ENCODE results near the gene ECE1.

ECE1 gene

GRCh38 chr1:21263653-21264225 is 26.5 kb downstream of the ECE1 start:
- peaks cover 69% of the 10 kb centered on the region for H3K36me3 Mint-ChIP-seq (ENCODE audit: low read depth)

DNA sequence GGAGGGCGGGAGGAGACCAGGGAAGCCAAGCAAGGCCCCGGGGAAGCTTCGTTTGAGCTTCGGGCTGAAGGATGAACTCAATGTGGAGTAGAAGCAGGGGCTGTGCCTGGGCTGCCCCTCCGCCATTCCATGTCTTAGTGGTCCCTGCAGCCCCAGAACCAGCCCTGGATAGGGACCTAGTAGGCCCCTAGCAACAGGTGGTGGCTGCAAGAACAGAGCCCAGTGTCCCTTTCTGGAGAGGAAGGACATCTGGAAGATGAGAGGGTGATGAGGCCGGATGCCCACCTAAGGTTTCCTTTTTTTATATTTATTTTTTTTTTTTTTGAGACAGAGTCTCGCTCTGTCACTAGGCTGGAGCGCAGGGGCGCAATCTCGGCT is 27.2 kb downstream of the ECE1 start:
- Mint-ChIP-seq H3K27me3 (no peaks in the 10 kb centered on the region), H3K36me3 (ENCODE audit: low read depth) (peaks cover 69% of the 10 kb centered on the region), H3K27ac (peak overlapping the region; percentile 93), H3K4me1 (ENCODE audit: low read depth) (peaks cover 55% of the 10 kb centered on the region), H3K9me3 (no peaks in the 10 kb centered on the region), H3K4me3 (no peak overlapping the region)

More at GRCh38 chr1:21263653-21264225, 26.5 kb downstream of the ECE1 start:
- H3K9me3 Mint-ChIP-seq, result no peaks in the 10 kb centered on the region
- no peaks in the 10 kb centered on the region for H3K27me3 Mint-ChIP-seq
- no peak overlapping the region for H3K27ac Mint-ChIP-seq
- peaks cover 48% of the 10 kb centered on the region for H3K4me1 Mint-ChIP-seq (ENCODE audit: low read depth)
- no peak overlapping the region for H3K4me3 Mint-ChIP-seq

DNA sequence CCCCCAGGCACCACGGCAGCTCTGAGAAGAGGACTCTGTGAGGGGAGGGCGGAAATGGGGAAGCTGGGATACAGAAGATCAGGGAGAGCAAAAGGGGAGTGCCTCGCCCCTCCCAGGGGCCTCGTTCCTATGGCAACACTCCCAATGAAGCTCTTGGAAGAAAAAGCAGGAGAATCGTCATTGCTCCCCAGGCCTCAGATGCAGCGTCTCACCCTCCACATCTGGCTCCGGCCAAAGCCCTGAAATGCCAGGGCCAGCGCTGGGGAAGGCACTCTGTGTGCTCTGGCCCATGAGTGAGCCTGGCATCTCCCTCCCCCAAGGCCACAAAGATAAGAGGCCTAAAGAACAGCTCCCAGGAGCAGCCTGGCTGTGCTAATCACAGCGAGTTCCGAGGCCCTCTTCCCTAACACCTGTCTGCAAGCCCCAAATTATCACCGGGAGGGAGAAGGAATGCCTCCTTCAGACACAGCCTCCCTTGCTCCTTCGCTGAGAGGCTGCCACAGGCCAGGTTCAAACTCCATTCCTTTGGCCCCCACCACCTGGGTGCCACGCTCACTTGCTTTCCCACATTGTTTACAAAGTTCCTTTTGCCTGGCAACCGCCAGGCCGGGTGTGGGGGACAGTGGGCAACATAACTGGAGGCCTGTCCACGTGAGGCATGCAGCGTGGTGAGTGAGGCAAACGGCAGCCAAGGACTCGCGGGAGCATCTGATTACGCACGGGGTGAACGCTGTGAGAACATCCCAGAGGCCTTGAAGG is 27.8 kb downstream of the ECE1 start:
- H3K27ac Mint-ChIP-seq, result peak overlapping the region; percentile 93
- no peaks in the 10 kb centered on the region for H3K27me3 Mint-ChIP-seq
- H3K9me3 Mint-ChIP-seq, result no peaks in the 10 kb centered on the region
- H3K4me3 Mint-ChIP-seq, result peak overlapping the region; percentile 55
- H3K4me1 Mint-ChIP-seq (ENCODE audit: low read depth), result peaks cover 61% of the 10 kb centered on the region
- H3K36me3 Mint-ChIP-seq (ENCODE audit: low read depth), result peaks cover 69% of the 10 kb centered on the region

DNA sequence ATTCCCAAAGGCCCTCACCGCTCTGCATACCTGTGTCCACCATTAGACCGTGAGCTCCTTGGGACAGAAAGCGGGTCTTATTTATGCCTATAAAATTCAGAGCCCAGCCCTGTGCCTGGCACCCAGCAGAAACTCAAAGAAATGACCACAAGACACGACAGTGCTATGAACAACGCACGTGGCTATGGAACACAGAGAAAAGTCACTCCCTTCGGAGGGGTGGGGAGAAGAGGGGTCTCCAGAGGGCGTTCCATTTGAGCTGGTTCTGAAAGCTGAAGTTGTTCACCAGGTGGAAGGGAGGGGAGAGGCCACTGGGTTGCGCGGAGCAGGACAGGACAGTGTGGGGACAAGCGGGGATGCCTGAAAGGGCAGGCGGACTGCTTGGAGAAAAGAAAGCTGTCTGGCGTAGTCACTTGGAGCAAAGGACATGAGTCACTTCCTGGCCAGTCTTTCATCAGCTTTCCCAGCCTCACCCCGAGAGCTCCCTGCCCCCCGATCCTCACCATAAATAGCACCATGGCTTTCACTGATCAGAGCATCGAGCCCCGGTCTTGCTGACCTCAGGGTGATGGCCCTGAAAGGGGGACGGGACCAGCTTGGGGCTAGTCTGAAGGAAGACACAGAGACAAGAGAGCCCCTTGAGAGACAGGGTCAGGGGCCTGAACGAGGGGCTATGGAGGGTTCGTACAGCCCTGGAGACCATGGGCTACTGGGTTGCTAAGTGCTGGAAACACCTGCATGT is 28.5 kb downstream of the ECE1 start:
- H3K4me3 Mint-ChIP-seq, result peak overlapping the region; percentile 55
- H3K27me3 Mint-ChIP-seq, result no peaks in the 10 kb centered on the region
- no peaks in the 10 kb centered on the region for H3K9me3 Mint-ChIP-seq
- peak overlapping the region; percentile 93 for H3K27ac Mint-ChIP-seq
- peaks cover 69% of the 10 kb centered on the region for H3K36me3 Mint-ChIP-seq (ENCODE audit: low read depth)
- peaks cover 67% of the 10 kb centered on the region for H3K4me1 Mint-ChIP-seq (ENCODE audit: low read depth)

DNA sequence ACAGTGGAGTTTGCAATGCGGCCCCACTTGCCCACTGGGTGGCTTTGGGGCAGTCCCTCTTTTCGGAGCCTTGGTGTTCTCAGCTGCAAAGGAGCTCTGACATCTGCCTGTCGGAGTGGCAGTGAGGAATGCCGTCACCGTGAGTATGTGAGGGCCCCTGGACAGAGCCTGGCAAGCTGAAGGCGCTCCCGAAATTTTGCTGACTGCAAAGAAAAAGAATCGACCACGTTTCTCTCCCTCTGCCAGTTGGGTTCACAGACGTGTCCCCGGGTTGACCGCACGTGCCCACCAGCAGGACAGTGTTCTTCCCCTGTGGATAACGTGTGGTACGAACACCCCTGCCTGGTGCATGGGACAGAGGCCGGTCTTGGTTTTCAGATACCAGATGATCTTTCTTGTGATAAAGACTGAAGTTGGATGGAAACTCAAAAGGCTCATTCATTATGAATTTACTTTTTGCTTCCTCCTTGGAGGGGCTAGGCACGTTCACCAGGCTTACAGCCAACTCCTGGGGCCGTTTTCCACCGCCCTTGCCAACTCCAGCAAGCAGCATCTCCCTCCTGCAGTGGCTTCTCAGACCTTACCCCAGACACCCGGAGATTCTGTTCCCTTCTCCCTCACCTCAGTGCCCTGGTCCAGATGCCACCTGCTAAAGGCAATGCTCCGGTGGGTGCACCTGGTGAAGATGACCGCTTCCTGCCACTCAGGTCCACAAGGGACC is 29.7 kb downstream of the ECE1 start:
- H3K4me1 Mint-ChIP-seq (ENCODE audit: low read depth), result peaks cover 78% of the 10 kb centered on the region
- peaks cover 72% of the 10 kb centered on the region for H3K36me3 Mint-ChIP-seq (ENCODE audit: low read depth)
- H3K27ac Mint-ChIP-seq, result peak overlapping the region; percentile 93
- no peaks in the 10 kb centered on the region for H3K27me3 Mint-ChIP-seq
- no peak overlapping the region for H3K4me3 Mint-ChIP-seq
- H3K9me3 Mint-ChIP-seq, result no peaks in the 10 kb centered on the region

DNA sequence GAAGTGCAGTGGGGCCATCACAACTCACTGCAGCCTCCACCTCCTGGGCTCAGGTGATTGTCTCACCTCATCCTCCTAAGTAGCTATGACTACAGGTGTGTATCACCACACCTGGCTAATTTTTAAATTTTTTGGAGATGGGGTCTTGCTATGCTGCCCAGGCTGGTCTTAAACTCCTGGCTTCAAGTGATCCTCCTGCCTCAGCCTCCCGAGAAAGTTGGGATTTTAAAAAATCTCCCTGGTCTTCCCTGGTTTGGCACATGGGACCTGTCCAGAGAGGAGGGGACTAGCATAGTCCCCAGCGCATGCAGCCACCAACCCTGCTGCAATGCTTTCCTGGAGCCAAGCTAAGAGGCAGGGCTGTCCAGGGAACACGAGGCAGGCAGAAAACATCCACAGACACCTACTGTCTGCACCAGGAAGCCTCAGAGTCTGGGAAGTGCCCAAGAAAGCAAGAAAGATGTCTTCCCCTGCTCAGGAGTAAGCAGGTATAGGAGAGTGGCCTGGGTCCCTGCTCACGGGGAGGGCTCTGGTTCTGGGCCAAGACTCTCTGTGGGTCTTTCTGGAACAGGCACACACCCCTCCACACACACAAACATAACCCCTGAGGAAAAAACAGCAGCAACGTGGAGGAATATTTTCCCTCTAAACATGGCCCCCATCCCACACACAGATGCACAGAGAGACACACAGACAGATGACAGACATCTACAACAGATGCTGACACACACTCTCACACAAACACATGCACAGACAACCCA is 30.8 kb downstream of the ECE1 start:
- peak overlapping the region; percentile 80 for H3K27ac Mint-ChIP-seq
- H3K36me3 Mint-ChIP-seq (ENCODE audit: low read depth), result peaks cover 73% of the 10 kb centered on the region
- no peaks in the 10 kb centered on the region for H3K27me3 Mint-ChIP-seq
- no peaks in the 10 kb centered on the region for H3K9me3 Mint-ChIP-seq
- peak overlapping the region; percentile 25 for H3K4me3 Mint-ChIP-seq
- H3K4me1 Mint-ChIP-seq (ENCODE audit: low read depth), result peaks cover 84% of the 10 kb centered on the region

- H3K27ac Mint-ChIP-seq, result peak overlapping the region; percentile 80
- H3K4me1 Mint-ChIP-seq (ENCODE audit: low read depth), result peaks cover 90% of the 10 kb centered on the region
- peak overlapping the region; percentile 37 for H3K4me3 Mint-ChIP-seq
- no peaks in the 10 kb centered on the region for H3K9me3 Mint-ChIP-seq
- H3K36me3 Mint-ChIP-seq (ENCODE audit: low read depth), result peaks cover 77% of the 10 kb centered on the region
- no peaks in the 10 kb centered on the region for H3K27me3 Mint-ChIP-seq
Observed at GRCh38 chr1:21258331-21259134, 31.7 kb downstream of the ECE1 start.

- no peak overlapping the region for H3K4me3 Mint-ChIP-seq
- H3K27ac Mint-ChIP-seq, result peak overlapping the region; percentile 80
- no peaks in the 10 kb centered on the region for H3K27me3 Mint-ChIP-seq
- peaks cover 93% of the 10 kb centered on the region for H3K4me1 Mint-ChIP-seq (ENCODE audit: low read depth)
- H3K36me3 Mint-ChIP-seq (ENCODE audit: low read depth), result peaks cover 75% of the 10 kb centered on the region
- H3K9me3 Mint-ChIP-seq, result no peaks in the 10 kb centered on the region
Observed at GRCh38 chr1:21257431-21258135, 32.7 kb downstream of the ECE1 start.

DNA sequence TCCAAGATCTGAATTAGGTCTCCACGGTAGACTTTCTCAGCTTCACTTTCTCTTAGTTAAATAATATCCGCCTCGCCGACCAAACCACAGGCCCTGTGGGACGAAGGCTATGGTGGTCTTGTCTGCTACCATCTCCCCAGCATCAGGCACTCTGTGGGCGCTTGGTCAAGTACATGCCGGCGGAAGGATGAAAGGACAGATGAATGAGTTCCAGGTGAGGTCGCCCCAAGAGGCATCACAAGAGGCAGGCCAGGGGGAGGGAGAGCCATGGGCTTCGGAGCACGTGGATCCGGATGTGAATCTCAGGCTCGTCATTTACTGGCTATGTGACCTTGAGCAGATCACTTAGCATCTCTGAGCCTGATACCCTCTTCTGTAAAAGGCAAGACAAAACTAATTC is 33.5 kb downstream of the ECE1 start:
- no peak overlapping the region for H3K4me3 Mint-ChIP-seq
- H3K27me3 Mint-ChIP-seq, result no peaks in the 10 kb centered on the region
- H3K4me1 Mint-ChIP-seq (ENCODE audit: low read depth), result peaks cover 93% of the 10 kb centered on the region
- H3K9me3 Mint-ChIP-seq, result no peaks in the 10 kb centered on the region
- peak overlapping the region; percentile 75 for H3K27ac Mint-ChIP-seq
- H3K36me3 Mint-ChIP-seq (ENCODE audit: low read depth), result peaks cover 78% of the 10 kb centered on the region

- H3K36me3 Mint-ChIP-seq (ENCODE audit: low read depth), result peaks cover 75% of the 10 kb centered on the region
- H3K27ac Mint-ChIP-seq, result peak overlapping the region; percentile 86
- no peaks in the 10 kb centered on the region for H3K9me3 Mint-ChIP-seq
- peaks cover 90% of the 10 kb centered on the region for H3K4me1 Mint-ChIP-seq (ENCODE audit: low read depth)
- H3K27me3 Mint-ChIP-seq, result no peaks in the 10 kb centered on the region
- H3K4me3 Mint-ChIP-seq, result no peak overlapping the region
Observed at GRCh38 chr1:21255943-21256320, 34.3 kb downstream of the ECE1 start.

DNA sequence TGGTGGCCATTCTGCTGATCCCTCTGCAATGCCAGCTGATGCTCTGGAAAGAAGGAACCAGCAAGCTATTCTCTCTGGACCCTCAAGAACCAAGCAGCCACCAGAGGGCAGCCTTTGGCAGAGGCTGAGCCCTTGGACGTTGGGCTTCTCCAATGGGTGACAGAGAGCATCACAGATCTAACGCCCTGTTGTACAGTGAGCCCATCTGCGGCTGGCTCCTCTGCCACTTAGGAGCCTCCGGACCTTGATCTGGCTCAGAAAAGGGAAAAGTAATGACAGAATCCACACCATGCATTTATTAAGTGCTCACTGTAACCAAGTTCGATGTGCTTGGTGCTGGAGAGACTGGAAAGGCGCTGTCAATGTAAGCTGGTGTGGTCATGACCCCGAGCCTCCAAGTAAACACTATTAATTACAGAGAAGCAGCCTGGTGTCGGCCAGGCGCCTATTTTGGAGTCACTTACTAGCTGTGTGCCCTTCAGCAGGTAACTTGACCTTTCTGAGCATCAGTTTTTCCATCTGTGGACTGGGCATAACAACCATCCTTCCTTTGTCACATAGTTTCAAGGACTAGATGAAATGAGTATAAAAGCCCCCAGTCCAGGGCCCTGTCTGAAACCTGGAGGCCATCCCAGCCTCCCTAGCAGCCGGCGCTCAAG is 34.9 kb downstream of the ECE1 start:
- Mint-ChIP-seq H3K27me3 (no peaks in the 10 kb centered on the region), H3K9me3 (no peaks in the 10 kb centered on the region), H3K4me1 (ENCODE audit: low read depth) (peaks cover 84% of the 10 kb centered on the region), H3K36me3 (ENCODE audit: low read depth) (peaks cover 75% of the 10 kb centered on the region), H3K4me3 (peak overlapping the region; percentile 17), H3K27ac (peak overlapping the region; percentile 86)

DNA sequence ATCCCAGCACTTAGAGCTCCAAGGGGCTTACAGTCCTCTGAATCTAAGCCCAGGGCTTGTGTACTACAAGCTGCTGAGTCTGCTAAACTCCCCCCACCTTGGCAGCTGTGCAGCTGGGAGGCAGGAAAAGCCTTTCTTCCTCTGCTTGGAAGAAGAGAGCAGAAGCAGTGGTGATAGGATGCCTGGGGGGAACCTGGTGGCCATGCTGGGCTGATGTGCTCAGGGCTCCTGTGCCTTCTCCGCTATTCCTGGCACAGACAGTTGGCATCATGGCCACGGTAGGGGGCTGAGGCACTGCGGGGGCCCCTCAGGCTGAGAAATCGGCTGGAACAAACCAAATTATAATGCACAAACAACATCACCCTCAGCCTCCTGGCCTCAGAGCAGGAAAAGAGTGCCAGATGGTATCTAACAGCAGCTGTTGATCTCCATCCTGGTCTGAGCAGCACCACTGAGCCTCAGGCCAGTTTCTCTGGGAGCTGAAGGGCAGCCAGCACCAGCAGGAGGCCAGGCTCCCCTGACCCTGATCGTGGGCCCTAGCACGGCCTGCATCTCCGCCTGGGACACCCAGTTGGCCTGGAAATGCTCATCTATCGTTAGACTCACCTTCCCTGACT is 35.8 kb downstream of the ECE1 start:
- Mint-ChIP-seq H3K4me1 (ENCODE audit: low read depth) (peaks cover 75% of the 10 kb centered on the region), H3K36me3 (ENCODE audit: low read depth) (peaks cover 75% of the 10 kb centered on the region), H3K9me3 (no peaks in the 10 kb centered on the region), H3K27me3 (no peaks in the 10 kb centered on the region), H3K27ac (peak overlapping the region; percentile 51), H3K4me3 (no peak overlapping the region)

Measured in stimulated activated naive CD8-positive, alpha-beta T cell treated with anti-CD3 and anti-CD28 coated beads, Interleukin-15, Interleukin-2, amounts not matched to agents 100 ng/mL and 50 ng/mL, for 24 hours (primary cell).